H1 (cell line): Measurements from ENCODE around the gene KCTD10.

Source experiments
- CBX5 ChIP-seq: fragments of 300-800, 300-1000 bp; sonication (generic); IDR thresholded peaks from 2 replicates; pipeline ENCODE4 v1.7.1; 2016; ENCODE audit warnings: antibody characterized with exemption, low read length, low read depth
- CEBPB ChIP-seq: IDR thresholded peaks from 2 replicates; pipeline ENCODE4 v1.6.1; 2012; ENCODE audit warnings: low read depth, low read length
- EP300 ChIP-seq, 2 experiments: IDR thresholded peaks; 1 replicate in 1 of 2; 2 replicates in 1 of 2; pipeline ENCODE4 v1.6.1; 2011 to 2012; ENCODE audit warnings: low read depth in 2 of 2, low read length in 2 of 2, mild to moderate bottlenecking in 2 of 2, borderline replicate concordance in 1 of 2, inconsistent platforms in 1 of 2, moderate library complexity in 1 of 2
- EZH2 ChIP-seq: fragments of 200-600 bp; sonication (generic); IDR thresholded peaks from 2 replicates; pipeline ENCODE4 v1.7.1; 2012; ENCODE audit warnings: low read depth, mild to moderate bottlenecking, moderate library complexity, low read length, inconsistent platforms; ENCODE audit not compliant: severe bottlenecking
- POLR2AphosphoS5 ChIP-seq: IDR thresholded peaks from 2 replicates; pipeline ENCODE4 v1.6.1; 2011; ENCODE audit warnings: low read depth, low read length
- RNF2 ChIP-seq: fragments of 200-900, 300-1000 bp; sonication (generic); IDR thresholded peaks from 2 replicates; pipeline ENCODE4 v1.7.1; 2016; ENCODE audit warnings: borderline replicate concordance, low read depth, mild to moderate bottlenecking, antibody characterized with exemption, low read length; ENCODE audit not compliant: poor library complexity, severe bottlenecking; ENCODE audit errors: missing control alignments
- SUZ12 ChIP-seq: fragments of 200-600 bp; sonication (generic); IDR thresholded peaks from 2 replicates; pipeline ENCODE4 v1.6.1; 2012; ENCODE audit warnings: mild to moderate bottlenecking, inconsistent platforms, low read length, moderate library complexity, mixed read lengths
- TAF1 ChIP-seq: IDR thresholded peaks from 2 replicates; pipeline ENCODE4 v1.6.1; 2011; ENCODE audit warnings: mild to moderate bottlenecking, low read depth, low read length
- TEAD4 ChIP-seq: IDR thresholded peaks from 2 replicates; pipeline ENCODE4 v1.6.1; 2012; ENCODE audit warnings: low read depth, low read length, inconsistent platforms, mixed read lengths
- TF ChIP-seq, protein P1 (sequence below), 3 experiments: IDR thresholded peaks; 1 replicate in 2 of 3; 2 replicates in 1 of 3; pipeline versions ENCODE4 v1.5.1 to v1.6.1; 2011; ENCODE audit warnings: low read length in 3 of 3, mild to moderate bottlenecking in 3 of 3, inconsistent platforms in 2 of 3, low read depth in 1 of 3, moderate library complexity in 1 of 3; ENCODE audit not compliant: insufficient read depth in 1 of 3; ENCODE audit errors: control extremely low read depth in 1 of 3
- TF ChIP-seq, protein P2 (sequence below): IDR thresholded peaks from 2 replicates; pipeline ENCODE4 v1.6.1; 2012; ENCODE audit warnings: low read length, inconsistent platforms

DNA sequence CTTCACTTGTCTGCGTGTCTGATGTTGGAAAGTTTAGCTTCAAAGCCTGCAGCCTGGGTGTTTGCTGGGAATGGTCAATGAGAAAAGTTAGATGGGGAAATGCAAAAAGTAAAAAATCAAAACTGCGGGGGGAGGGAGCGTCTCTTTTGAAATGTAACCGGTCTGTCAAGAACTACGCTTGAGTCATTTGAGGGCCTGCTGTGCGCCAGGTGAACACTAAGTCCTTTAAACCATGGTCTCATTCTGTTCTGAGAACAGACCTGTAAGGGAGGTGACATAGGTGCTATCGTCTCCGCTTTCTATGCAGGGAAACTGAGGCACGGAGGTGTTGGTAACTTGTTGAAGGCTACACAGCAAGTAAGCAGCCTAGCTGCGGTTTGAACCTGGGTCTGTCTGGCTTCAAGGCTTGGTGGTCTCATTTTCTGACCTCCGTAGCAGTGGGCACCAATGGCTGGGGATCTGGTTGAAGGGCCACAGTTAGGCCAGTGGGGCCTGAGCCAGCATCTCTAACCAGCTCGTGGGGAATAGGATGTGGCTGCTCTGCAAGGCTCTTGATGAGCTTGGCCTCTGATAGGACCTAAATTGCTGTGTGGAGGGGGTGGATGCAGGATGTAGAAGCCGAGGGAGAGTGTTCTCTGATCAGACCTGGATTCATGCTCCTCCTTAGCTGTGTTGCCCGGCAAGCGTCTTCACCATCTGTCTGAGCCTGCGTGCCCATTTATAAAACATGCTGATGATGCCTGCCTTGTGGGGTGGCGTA lies 41.5 kb downstream of the KCTD10 start:
- TF ChIP-seq, protein P1, sequence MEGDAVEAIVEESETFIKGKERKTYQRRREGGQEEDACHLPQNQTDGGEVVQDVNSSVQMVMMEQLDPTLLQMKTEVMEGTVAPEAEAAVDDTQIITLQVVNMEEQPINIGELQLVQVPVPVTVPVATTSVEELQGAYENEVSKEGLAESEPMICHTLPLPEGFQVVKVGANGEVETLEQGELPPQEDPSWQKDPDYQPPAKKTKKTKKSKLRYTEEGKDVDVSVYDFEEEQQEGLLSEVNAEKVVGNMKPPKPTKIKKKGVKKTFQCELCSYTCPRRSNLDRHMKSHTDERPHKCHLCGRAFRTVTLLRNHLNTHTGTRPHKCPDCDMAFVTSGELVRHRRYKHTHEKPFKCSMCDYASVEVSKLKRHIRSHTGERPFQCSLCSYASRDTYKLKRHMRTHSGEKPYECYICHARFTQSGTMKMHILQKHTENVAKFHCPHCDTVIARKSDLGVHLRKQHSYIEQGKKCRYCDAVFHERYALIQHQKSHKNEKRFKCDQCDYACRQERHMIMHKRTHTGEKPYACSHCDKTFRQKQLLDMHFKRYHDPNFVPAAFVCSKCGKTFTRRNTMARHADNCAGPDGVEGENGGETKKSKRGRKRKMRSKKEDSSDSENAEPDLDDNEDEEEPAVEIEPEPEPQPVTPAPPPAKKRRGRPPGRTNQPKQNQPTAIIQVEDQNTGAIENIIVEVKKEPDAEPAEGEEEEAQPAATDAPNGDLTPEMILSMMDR (IDR thresholded peaks at IDR 0.05; ENCODE audit: control extremely low read depth in 1 of 3, insufficient read depth in 1 of 3, low read depth in 1 of 3, low read length in 3 of 3) = no peak
- no peak for TF ChIP-seq SUZ12
- TF ChIP-seq CBX5 = no peak
- no peak for TF ChIP-seq RNF2
- TF ChIP-seq POLR2AphosphoS5 = no peak
- no peak for TF ChIP-seq EZH2
- TF ChIP-seq, protein P2, sequence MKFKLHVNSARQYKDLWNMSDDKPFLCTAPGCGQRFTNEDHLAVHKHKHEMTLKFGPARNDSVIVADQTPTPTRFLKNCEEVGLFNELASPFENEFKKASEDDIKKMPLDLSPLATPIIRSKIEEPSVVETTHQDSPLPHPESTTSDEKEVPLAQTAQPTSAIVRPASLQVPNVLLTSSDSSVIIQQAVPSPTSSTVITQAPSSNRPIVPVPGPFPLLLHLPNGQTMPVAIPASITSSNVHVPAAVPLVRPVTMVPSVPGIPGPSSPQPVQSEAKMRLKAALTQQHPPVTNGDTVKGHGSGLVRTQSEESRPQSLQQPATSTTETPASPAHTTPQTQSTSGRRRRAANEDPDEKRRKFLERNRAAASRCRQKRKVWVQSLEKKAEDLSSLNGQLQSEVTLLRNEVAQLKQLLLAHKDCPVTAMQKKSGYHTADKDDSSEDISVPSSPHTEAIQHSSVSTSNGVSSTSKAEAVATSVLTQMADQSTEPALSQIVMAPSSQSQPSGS = no peak
- no peak for TF ChIP-seq TEAD4
- TF ChIP-seq CEBPB = no peak
- no peak for TF ChIP-seq TAF1
- TF ChIP-seq EP300 (IDR thresholded peaks at IDR 0.05; ENCODE audit: borderline replicate concordance in 1 of 2, low read depth in 2 of 2, low read length in 2 of 2) = no peak
